Activated CD4-positive, alpha-beta T cell treated with anti-CD3 and anti-CD28 coated beads for 36 hours (primary cell): Measurements from ENCODE around the gene ALDH6A1. TPM values are rescaled to one million over a fixed set of nuclear protein-coding genes. Genes with fewer than 3 reads are reported as not detected.
A peak's percentile ranks its signal among the peaks of the same experiment; 100 is the strongest.
"Not testable (repeated sequence)": the region's sequence is repeated elsewhere in the genome, so short reads cannot be mapped to it uniquely, and the experiment has no call there.

Source experiments
- ATAC-seq: fragments of 200-7000 bp; cut with Tn5 transposase; one replicate; pipeline ENCODE4 v1.10.0; 2021; ENCODE audit warnings: mild to moderate bottlenecking, moderate library complexity
- CTCF ChIA-PET: fragments of 350-600 bp; sonication (Branson Sonifier 250); formaldehyde crosslinking; loops from one replicate; lab custom pipeline; 2021; ENCODE audit warnings: antibody characterized with exemption; lab: Charles Lee
- POLR2A ChIA-PET: fragments of 350-600 bp; sonication (Branson Sonifier 250); formaldehyde crosslinking; loops from one replicate; lab custom pipeline; 2021; ENCODE audit warnings: antibody characterized with exemption, inconsistent platforms; lab: Charles Lee
- DNase-seq: peaks from one replicate; pipeline ENCODE4 v3.0.0-alpha.2; 2020
- H3K27ac Mint-ChIP-seq: one replicate; pipeline ENCODE4 v1.8.0; 2021; ENCODE audit warnings: mixed read lengths
- H3K27me3 Mint-ChIP-seq: one replicate; pipeline ENCODE4 v1.8.0; 2021; ENCODE audit warnings: mixed read lengths
- H3K36me3 Mint-ChIP-seq: one replicate; pipeline ENCODE4 v1.8.0; 2021; ENCODE audit warnings: low read depth, mixed read lengths
- H3K4me1 Mint-ChIP-seq: one replicate; pipeline ENCODE4 v1.8.0; 2021; ENCODE audit warnings: mixed read lengths
- H3K4me3 Mint-ChIP-seq: one replicate; pipeline ENCODE4 v1.8.0; 2021; ENCODE audit warnings: mild to moderate bottlenecking, moderate library complexity, mixed read lengths
- H3K9me3 Mint-ChIP-seq: one replicate; pipeline ENCODE4 v1.8.0; 2021; ENCODE audit warnings: low read depth, mixed read lengths
- intact Hi-C, 2 experiments: fragments of 100-400 bp; cut with DNase I in 1 of 2; cut with micrococcal nuclease in 1 of 2; formaldehyde crosslinking; loops; one replicate each; pipeline versions ENCODE4 v1.14.2 to v1.15.1; 2022 to 2024; cut with DNase I, micrococcal nuclease
- total RNA-seq, 2 experiments: library from RNA; stranded (reverse); gene quantifications; one replicate each; pipeline ENCODE4 v1.2.3, GENCODE V29; 2021

The ALDH6A1 gene
- 10 to 100 TPM; 17.2 to 24.6 TPM for total RNA-seq

- Mint-ChIP-seq H3K36me3 (peaks cover 4% of the 10 kb centered on the region), H3K4me1 (peaks cover 31% of the 10 kb centered on the region), H3K9me3 (no peaks in the 10 kb centered on the region), H3K27me3 (no peaks in the 10 kb centered on the region), H3K27ac (peak within 1 kb of the TSS; percentile 95), H3K4me3 (peak within 1 kb of the TSS; percentile 95)
- intact Hi-C loops = loop anchor here (1.0 to 10.0 kb wide), 20 partner anchors 63 to 1030 kb away; partner anchors contain the start of genes BBOF1 (in 2 of the 2), COQ6 (in 2 of the 2), ENTPD5 (in 2 of the 2) and FAM161B (in 2 of the 2)
- ChIA-PET POLR2A (interaction anchor here (0.6 to 1.1 kb wide), 2 partner anchors 626 to 1048 kb away, joined by 3 read pairs; partner anchors contain the start of gene NUMB), CTCF (interaction anchor here (0.6 to 1.1 kb wide), 6 partner anchors 10 to 439 kb away, joined by 3 to 4 read pairs (median 3); no protein-coding TSS in a partner anchor)
- DNase-seq (peak; percentile 99), ATAC-seq (peak; percentile 93)
Observed at GRCh38 chr14:74084277-74085046, at the start of gene ALDH6A1, which contains the start of gene LIN52. TSS of gene ALDH6A1 (minus strand) at chr14:74084453. CDS start at chr14:74084394, 59 bp downstream. TSS of gene LIN52 (plus strand) at chr14:74084956. CDS start at chr14:74084975, 19 bp downstream.

GRCh38 chr14:74127634-74128033, 43.4 kb upstream of the ALDH6A1 start:
- Mint-ChIP-seq H3K36me3 (peaks cover 5% of the 10 kb centered on the region), H3K27ac (no peak overlapping the region), H3K9me3 (no peaks in the 10 kb centered on the region), H3K27me3 (no peaks in the 10 kb centered on the region), H3K4me1 (no peaks in the 10 kb centered on the region), H3K4me3 (no peak overlapping the region)
- DNase-seq (no peak), ATAC-seq (no peak)
- ChIA-PET CTCF (interaction anchor here (1.0 to 1.5 kb wide), 3 partner anchors 13 to 124 kb away, joined by 3 read pairs; no protein-coding TSS in a partner anchor), POLR2A (no interaction called here)
- intact Hi-C loops = no loop called here

- DNase-seq (no peak), ATAC-seq (no peak)
- no peaks in the 10 kb centered on the region for H3K9me3 Mint-ChIP-seq
- no peak overlapping the region for H3K27ac Mint-ChIP-seq
- H3K4me1 Mint-ChIP-seq = no peaks in the 10 kb centered on the region
- H3K4me3 Mint-ChIP-seq = no peak overlapping the region
- POLR2A ChIA-PET = no interaction called here
- intact Hi-C loops = no loop called here
- no peaks in the 10 kb centered on the region for H3K27me3 Mint-ChIP-seq
- CTCF ChIA-PET = interaction anchor here (1.0 to 1.5 kb wide), 2 partner anchors 14 to 125 kb away, joined by 3 read pairs; no protein-coding TSS in a partner anchor
- peaks cover 5% of the 10 kb centered on the region for H3K36me3 Mint-ChIP-seq
Observed at GRCh38 chr14:74126315-74127013, 42.2 kb upstream of the ALDH6A1 start.

- H3K27me3 Mint-ChIP-seq, POLR2A ChIA-PET, H3K4me3 Mint-ChIP-seq, H3K27ac Mint-ChIP-seq, H3K9me3 Mint-ChIP-seq, H3K4me1 Mint-ChIP-seq, ATAC-seq, CTCF ChIA-PET, intact Hi-C loops, DNase-seq: not testable (repeated sequence)
- peaks cover 12% of the 10 kb centered on the region for H3K36me3 Mint-ChIP-seq
Observed at GRCh38 chr14:74125487-74125886, 41.2 kb upstream of the ALDH6A1 start.

- peak; percentile 61 for ATAC-seq
- ChIA-PET CTCF (interaction anchor here (0.6 to 1.9 kb wide), 16 partner anchors 10 to 415 kb away, joined by 3 to 12 read pairs (median 3); no protein-coding TSS in a partner anchor), POLR2A (interaction anchor here (0.6 kb wide), 1 partner anchor 447 kb away, joined by 3 read pairs; no protein-coding TSS in a partner anchor)
- not testable (repeated sequence) for DNase-seq, H3K4me3 Mint-ChIP-seq, H3K27me3 Mint-ChIP-seq, H3K36me3 Mint-ChIP-seq, H3K27ac Mint-ChIP-seq, H3K9me3 Mint-ChIP-seq, H3K4me1 Mint-ChIP-seq
- intact Hi-C loops = loop anchor here (1.0 to 2.0 kb wide), 3 partner anchors 105 to 146 kb away; no protein-coding TSS in a partner anchor
Observed at GRCh38 chr14:74111395-74112216, 27.4 kb upstream of the ALDH6A1 start.

GRCh38 chr14:74109369-74109768, 25.1 kb upstream of the ALDH6A1 start:
- Mint-ChIP-seq H3K27me3 (no peaks in the 10 kb centered on the region), H3K4me1 (no peaks in the 10 kb centered on the region), H3K27ac (no peak overlapping the region), H3K36me3 (peaks cover 7% of the 10 kb centered on the region), H3K4me3 (no peak overlapping the region), H3K9me3 (no peaks in the 10 kb centered on the region)
- no peak for DNase-seq
- ATAC-seq = no peak
- ChIA-PET CTCF (interaction anchor here (1.5 to 1.9 kb wide), 2 partner anchors 9 to 142 kb away, joined by 4 to 7 read pairs; no protein-coding TSS in a partner anchor), POLR2A (no interaction called here)
- intact Hi-C loops = no loop called here

- no peaks in the 10 kb centered on the region for H3K9me3 Mint-ChIP-seq
- ChIA-PET POLR2A (no interaction called here), CTCF (interaction anchor here (1.6 kb wide), 1 partner anchor 111 kb away, joined by 4 read pairs; no protein-coding TSS in a partner anchor)
- no peak overlapping the region for H3K4me3 Mint-ChIP-seq
- intact Hi-C loops = no loop called here
- H3K36me3 Mint-ChIP-seq = peaks cover 10% of the 10 kb centered on the region
- H3K4me1 Mint-ChIP-seq = no peaks in the 10 kb centered on the region
- ATAC-seq (no peak), DNase-seq (no peak)
- no peaks in the 10 kb centered on the region for H3K27me3 Mint-ChIP-seq
- H3K27ac Mint-ChIP-seq = no peak overlapping the region
Observed at GRCh38 chr14:74105381-74105780, 21.1 kb upstream of the ALDH6A1 start.

GRCh38 chr14:74089251-74090020, 5.2 kb upstream of the ALDH6A1 start:
- H3K27ac Mint-ChIP-seq = peak overlapping the region; percentile 45
- no peaks in the 10 kb centered on the region for H3K9me3 Mint-ChIP-seq
- H3K36me3 Mint-ChIP-seq = peaks cover 9% of the 10 kb centered on the region
- H3K27me3 Mint-ChIP-seq = no peaks in the 10 kb centered on the region
- CTCF ChIA-PET = interaction anchor here (0.6 kb wide), 1 partner anchor 62 kb away, joined by 3 read pairs; no protein-coding TSS in a partner anchor
- ATAC-seq (no peak), DNase-seq (peak; percentile 12)
- H3K4me3 Mint-ChIP-seq = no peak overlapping the region
- H3K4me1 Mint-ChIP-seq = peaks cover 22% of the 10 kb centered on the region
- intact Hi-C loops = loop anchor here in 1 of 2 experiments (10.0 kb wide), 2 partner anchors 345 to 1035 kb away; partner anchors contain the start of gene RBM25
- POLR2A ChIA-PET = no interaction called here

- POLR2A ChIA-PET = interaction anchor here (0.6 to 0.7 kb wide), 11 partner anchors 9 to 1695 kb away, joined by 3 to 6 read pairs (median 3); no protein-coding TSS in a partner anchor
- intact Hi-C loops = loop anchor here (1.0 to 10.0 kb wide), 7 partner anchors 61 to 1031 kb away; partner anchors contain the start of genes EIF2B2 (in 1 of the 2), RBM25 (in 1 of the 2) and YLPM1 (in 1 of the 2)
- ATAC-seq (peak; percentile 2), DNase-seq (no peak)
- CTCF ChIA-PET = interaction anchor here (0.6 to 0.7 kb wide), 2 partner anchors 213 to 515 kb away, joined by 3 read pairs; no protein-coding TSS in a partner anchor
- Mint-ChIP-seq H3K4me3 (peak overlapping the region; percentile 95), H3K36me3 (peaks cover 6% of the 10 kb centered on the region), H3K4me1 (peaks cover 32% of the 10 kb centered on the region), H3K9me3 (no peaks in the 10 kb centered on the region), H3K27ac (peak overlapping the region; percentile 95), H3K27me3 (no peaks in the 10 kb centered on the region)
Observed at GRCh38 chr14:74085828-74086227, 1.6 kb upstream of the ALDH6A1 start.
